Left kidney (tissue), 2 donors: Measurements from ENCODE around the gene MYL12A. TPM values are rescaled to one million over a fixed set of nuclear protein-coding genes. Genes with fewer than 3 reads are reported as not detected.
A peak's percentile ranks its signal among the peaks of the same experiment; 100 is the strongest.
"Not testable (repeated sequence)": the region's sequence is repeated elsewhere in the genome, so short reads cannot be mapped to it uniquely, and the experiment has no call there.

Source experiments
- DNase-seq: peaks from one replicate; pipeline ENCODE4 v3.0.0-alpha.2; 2013
- polyA plus RNA-seq: library from polyadenylated mRNA; unstranded; fragments of 120-200 nt; gene quantifications from one replicate; pipeline ENCODE4 v1.2.1, GENCODE V29; 2013; ENCODE audit not compliant: insufficient read length

Gene MYL12A
- polyA plus RNA-seq, 1 donor, result 391 TPM

GRCh38 chr18:3220868-3221267 lies 26.7 kb upstream of the MYL12A start:
- not testable (repeated sequence) for DNase-seq

DNA sequence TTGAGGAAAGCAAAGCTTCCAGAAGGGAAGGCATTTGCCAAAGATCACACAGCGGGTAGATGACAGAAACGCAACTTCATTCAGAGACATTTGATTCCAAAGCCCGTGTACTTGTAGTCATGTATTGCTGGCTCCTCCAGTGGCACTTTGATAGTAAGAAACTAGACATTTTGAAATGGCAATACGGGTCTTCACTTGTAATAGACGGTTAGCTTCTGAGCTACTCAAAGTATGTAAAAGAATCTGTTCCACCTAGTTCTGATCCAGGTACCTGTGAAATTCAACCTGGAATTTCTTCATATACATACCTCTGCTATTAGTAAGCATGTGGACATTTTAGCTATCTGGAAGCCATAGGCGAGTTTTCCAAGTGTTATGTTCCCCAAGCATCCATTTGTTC lies 26.1 kb upstream of the MYL12A start:
- DNase-seq, result no peak

DNA sequence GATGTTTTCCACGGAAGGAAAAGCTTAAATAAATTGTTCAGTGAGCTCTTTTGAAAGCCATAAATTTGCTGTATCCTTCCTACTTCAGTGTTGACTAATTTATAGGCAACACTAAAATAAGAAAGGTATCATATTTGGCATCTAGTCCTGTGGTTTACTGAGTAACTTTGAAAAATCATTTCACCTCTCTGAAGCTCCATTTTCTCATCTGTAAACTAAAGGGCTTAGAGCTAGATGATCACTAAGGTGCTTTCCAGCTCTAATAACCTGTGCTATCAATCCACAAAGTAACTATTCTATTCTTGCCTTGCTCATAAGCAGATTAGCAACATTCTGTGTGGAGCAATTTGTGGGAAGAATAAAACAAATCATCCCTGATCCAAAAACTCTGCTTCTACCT lies 24.2 kb upstream of the MYL12A start:
- DNase-seq, result no peak

GRCh38 chr18:3224223-3224622 lies 23.4 kb upstream of the MYL12A start:
- DNase-seq, result no peak

DNA sequence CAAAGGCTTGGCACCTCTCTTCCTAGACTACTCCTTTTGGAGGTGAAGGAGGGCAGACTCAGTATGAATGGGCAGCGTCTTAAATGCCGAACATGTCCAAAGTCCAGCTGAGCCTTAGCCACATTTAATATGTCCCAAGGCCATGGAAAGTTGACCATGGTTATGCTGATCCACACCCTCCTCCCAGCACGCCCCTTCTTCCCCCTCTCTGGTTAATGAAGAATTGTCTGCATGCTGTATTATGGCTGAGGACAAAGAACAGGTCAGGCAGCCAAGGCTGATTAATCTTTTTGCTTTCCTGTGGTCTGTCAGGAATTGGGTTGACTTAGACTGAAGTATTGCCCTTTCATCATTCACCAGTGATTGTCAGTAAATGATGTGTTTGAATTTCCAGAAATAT lies 22.0 kb upstream of the MYL12A start:
- no peak for DNase-seq

GRCh38 chr18:3226048-3226447 lies 21.6 kb upstream of the MYL12A start:
- no peak for DNase-seq

GRCh38 chr18:3230401-3231334 lies 16.9 kb upstream of the MYL12A start:
- DNase-seq, result no peak

DNA sequence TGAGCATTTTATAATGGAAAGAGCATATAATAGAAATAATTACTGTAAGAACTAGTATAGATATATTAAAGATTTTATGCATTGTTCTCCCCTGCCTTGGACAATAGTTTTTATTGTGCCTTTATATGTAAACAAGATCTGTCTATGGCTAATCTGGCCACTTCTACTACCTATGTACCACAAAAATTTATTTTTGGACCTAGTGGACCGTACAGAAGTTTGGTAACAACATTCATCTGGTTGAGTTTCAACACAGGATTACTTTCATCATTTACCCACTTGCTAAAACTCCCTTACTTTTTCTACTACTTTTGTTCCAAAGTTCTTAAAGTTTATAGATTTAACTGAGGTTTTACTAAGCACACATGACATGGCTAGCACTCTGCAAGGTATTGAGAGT lies 14.6 kb upstream of the MYL12A start:
- no peak for DNase-seq

DNA sequence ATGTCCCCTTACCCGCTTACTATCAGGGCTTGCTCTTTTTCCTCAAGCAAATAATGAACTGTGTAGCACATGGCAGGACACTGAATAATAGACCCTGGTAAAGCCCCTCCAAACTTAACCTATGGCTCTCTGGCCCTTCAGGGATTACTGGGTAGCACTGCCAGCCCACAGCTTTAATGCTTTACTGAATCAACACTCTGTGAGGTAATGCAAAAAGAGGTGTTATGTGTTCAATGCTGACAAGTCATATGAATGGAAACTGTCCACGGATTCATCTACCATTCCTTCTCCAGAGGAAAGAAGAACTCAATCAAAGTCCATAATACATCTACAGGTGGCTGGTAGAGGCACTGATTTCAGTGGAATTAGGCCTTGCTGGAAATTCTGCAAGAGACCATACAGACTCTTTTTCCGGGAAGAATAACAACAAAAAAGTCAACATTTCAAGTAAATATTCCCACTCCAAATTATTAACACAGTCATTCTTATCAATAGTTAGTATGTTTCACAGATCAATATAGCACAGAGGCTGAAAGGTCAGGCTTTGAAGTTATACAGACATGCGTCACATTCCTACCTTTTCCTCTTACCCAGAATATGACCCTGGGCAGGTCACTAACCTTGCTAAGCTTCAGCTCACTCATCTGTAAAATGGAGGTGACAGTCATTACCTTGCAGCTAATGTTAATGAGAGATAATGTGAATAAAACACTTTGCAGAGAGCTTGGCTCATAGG lies 14.0 kb upstream of the MYL12A start:
- no peak for DNase-seq

GRCh38 chr18:3234457-3234856 lies 13.1 kb upstream of the MYL12A start:
- DNase-seq, result no peak

- no peak for DNase-seq
These were observed 11.8 kb upstream of the MYL12A start for GRCh38 chr18:3235846-3236245.

DNA sequence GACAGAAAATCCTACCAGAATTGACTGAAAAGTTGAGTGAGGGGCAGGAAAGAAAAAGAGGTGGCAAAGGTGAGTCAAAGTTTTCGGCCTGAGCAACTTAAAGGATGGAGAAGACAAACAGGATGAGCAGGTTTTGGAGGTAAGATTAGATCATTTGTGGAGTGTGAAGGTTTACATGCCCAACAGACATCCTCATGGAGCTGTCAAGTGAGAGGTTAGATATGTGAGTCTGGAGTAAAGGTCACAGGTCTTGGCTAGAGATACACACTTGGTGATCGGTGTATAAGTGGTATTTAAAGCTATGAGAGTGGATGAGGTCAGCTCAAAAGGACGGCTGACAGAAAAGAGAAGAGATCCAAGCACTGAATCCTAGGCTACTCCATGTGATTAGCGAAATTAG lies 11.1 kb upstream of the MYL12A start:
- DNase-seq, result no peak

- DNase-seq, result no peak
These were observed 8.9 kb upstream of the MYL12A start for GRCh38 chr18:3238742-3239141.

- no peak for DNase-seq
These were observed 2.4 kb upstream of the MYL12A start for GRCh38 chr18:3245185-3245564.

DNA sequence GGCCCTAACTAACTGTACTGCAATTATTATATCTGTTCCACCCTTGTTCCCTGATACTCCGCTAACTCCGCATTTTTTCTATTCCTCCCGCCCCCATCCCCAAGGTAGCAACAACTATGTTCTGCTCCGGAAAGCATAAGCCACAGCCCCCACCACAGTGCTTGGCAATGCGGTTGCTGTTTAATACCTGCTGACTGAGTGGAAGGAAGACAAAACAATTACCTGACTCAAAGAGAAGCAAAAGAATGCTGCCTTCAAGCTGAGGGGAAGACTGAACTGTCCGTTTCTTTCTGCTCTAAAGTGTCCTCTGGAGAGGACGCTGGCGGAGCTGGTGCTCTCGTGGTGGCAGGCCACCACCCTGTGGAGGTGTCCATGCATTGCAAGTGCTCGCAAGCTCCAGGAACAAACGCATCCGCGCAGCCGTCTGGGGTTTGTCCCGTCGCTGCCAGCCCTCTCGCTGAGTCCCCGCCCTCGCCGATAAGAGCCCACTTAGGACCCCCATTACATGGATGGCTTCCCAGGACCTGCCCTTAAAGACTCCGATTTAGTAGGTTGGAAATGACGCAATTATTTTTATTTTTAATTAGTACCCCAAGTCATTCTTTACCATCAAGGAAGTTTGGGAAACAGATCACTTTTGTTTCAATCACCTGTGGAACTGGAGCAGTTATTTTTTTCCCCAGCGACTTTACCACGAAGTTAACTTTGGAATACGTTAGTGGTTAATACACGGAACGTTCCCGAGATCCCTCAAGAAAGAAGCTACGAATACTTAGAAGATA lies 1.6 kb upstream of the MYL12A start:
- peak; percentile 86 for DNase-seq

- DNase-seq, result no peak
These were observed 864 bp upstream of the MYL12A start for GRCh38 chr18:3246635-3247239.

DNA sequence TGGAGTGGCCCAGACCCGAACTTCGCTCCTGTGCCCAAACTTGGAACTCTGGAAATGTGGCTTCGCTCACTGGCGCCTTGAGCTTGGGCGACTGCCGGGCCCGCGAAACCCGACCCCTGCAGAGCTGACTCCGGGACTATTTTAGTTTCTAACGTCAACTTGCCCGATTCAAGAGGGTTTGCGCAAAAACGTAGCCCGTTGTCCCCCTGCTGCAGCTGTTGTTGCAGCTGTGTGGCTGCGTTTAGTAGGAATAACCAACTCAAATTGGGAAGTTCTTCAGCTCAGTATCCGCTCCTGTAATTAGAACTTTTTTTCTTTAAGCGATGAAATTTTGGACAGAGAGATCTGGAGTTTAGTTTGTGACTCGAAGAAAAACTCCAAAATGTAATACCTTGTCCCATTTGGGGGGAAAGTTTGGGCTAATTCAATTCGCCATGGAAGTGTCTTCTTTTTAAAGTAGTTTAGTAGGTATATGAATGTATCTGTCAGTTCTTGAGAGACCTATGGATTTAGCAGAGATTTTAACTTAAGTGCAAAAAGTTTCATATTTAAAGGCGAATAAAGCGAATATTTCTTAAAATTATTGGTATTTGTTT lies 559 bp downstream of the MYL12A start:
- DNase-seq, result peak; percentile 48

- DNase-seq, result peak; percentile 50
These were observed 1.2 kb downstream of the MYL12A start for GRCh38 chr18:3248658-3249359.

DNA sequence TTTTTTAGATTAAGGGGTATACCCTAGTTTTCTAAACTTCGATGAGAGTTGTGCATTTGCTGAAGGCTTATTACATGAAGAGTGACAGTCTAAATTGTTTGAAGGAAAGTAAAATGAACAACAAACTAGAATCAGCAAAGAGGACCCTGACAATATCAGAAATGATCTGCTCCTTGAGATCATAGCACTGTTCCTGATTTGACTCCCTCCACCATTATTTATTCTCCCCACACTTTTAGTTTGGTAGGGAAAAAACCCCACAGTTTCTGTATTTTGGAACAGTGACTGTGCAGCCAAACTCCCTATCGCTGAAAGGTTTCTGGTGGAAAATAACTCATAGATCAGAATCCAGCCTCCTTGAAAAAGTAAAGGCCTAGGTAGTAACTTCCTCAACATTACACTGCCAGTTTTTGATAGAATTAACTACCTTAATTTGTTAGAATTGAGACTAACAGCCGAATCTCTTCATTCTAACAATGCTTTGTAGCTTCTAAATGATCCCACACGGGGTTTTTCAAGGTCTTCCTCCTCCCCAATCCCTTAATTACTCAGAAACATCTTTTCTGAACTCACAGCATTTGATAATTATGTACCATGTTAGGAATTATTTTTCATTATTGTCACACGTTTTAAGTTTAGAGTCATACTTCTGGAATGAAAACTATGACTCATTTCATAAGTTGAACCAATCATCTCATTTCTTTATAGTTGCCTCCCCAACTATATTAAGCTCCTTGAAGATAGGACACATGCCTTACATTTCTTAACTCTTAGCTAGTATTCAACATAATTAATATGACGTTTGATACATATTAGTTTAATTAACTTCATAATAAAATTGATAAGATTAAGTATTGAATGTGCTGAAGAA lies 2.9 kb downstream of the MYL12A start:
- no peak for DNase-seq
